ENCODE data around the gene IGLL5. TPM values are rescaled to one million over a fixed set of nuclear protein-coding genes. Genes with fewer than 3 reads are reported as not detected.

The IGLL5 gene
- total and polyA plus RNA-seq, 4 experiments from 2014 or later = 0.26 to 3.6 TPM; not detected in 2

DNA sequence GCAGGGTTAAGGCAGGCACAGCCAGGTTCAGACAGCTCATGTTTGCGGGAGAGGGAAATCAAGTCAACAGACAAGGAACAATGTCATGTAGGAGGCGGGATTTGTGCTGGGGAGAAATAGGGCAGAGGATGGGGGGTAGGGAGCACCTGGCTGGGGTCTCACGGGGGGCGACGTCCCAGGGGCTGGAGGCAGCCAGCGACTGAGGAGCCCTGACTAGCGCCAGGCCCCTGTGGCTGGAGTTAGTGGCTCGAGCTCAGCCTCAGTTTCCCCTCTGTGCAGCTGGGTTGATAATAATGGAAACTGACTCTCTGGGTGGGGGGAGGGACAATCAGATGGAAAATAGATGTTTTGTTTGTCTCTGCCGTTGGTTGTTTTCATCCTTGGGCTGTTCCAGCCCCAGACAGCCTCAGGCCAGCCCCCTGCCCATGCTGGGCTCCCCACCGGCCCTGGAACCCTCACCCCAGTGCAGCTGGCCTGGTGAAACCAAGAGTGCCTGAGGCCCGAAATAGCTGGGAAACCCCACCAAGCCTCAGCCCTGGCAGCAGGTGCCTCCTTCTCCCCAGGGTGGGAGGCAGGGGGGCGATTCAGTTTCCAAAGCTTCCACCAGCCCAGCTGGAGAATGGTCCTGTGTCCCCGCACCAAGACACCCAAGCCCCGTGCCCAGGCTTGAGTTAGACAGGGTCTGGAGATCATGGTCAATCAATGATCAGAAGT, 44.1 kb downstream of the IGLL5 start:
- ChIA-PET POLR2A (ENCODE audit: partially characterized antibody) (no interaction called here), CTCF (ENCODE audit: partially characterized antibody) (interaction anchor here (0.6 to 1.7 kb wide), 4 partner anchors 10 to 241 kb away, joined by 3 to 5 read pairs (median 4); no protein-coding TSS in a partner anchor)
- intact Hi-C loops (cut with micrococcal nuclease) = no loop called here
- Mint-ChIP-seq H3K36me3 (no peaks in the 10 kb centered on the region), H3K27ac (no peak overlapping the region), H3K9me3 (no peaks in the 10 kb centered on the region), H3K4me1 (peaks cover 10 to 33% (median 21%) of the 10 kb centered on the region in 4 donors), H3K27me3 (no peaks in the 10 kb centered on the region), H3K4me3 (no peak overlapping the region)
- Histone ChIP-seq H3K9me3 (ENCODE audit: control insufficient read depth in 1 of 2, low read length in 2 of 2) (no peaks in the 10 kb centered on the region), H3K4me3 (ENCODE audit: low read length in 2 of 2) (no peak overlapping the region), H3K36me3 (ENCODE audit: insufficient read depth, low read length) (no peaks in the 10 kb centered on the region), H3K27me3 (ENCODE audit: insufficient read depth, low read length) (no peaks in the 10 kb centered on the region), H3K27ac (ENCODE audit: low read depth, low read length) (no peak overlapping the region), H3K4me1 (ENCODE audit: insufficient read depth, low read length) (peaks cover 12% of the 10 kb centered on the region)
- no peak for DNase-seq

DNA sequence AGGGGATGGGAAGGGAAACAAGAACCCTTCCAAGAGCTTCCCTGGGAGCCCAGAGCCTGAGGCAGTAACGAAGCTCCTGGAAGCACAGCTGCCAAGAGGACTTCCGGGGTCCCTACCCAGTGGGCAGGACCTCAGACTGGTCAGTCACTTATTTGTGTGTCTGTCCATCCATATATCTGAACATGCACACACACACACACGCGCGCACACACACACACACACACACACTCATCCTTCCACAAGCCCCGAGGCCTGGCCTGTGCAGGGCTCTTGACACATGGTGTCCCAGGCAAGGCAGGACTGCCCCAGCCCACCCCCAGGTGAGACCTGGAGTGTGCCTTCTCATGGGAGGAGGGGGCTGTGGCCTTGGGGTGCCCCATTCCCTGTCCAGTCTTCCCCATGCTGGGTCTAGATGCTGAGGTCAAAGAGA, 44.9 kb downstream of the IGLL5 start:
- POLR2A ChIA-PET (ENCODE audit: partially characterized antibody) = no interaction called here
- Mint-ChIP-seq H3K36me3 (no peaks in the 10 kb centered on the region), H3K4me1 (peaks cover 8 to 27% (median 17%) of the 10 kb centered on the region in 4 donors), H3K27me3 (no peaks in the 10 kb centered on the region), H3K9me3 (no peaks in the 10 kb centered on the region), H3K4me3 (no peak overlapping the region), H3K27ac (no peak overlapping the region)
- no peak for DNase-seq
- Histone ChIP-seq H3K9me3 (ENCODE audit: control insufficient read depth in 1 of 2, low read length in 2 of 2) (no peaks in the 10 kb centered on the region), H3K4me3 (ENCODE audit: low read length in 2 of 2) (no peak overlapping the region), H3K27ac (ENCODE audit: low read depth, low read length) (no peak overlapping the region), H3K4me1 (ENCODE audit: insufficient read depth, low read length) (peaks cover 12% of the 10 kb centered on the region), H3K27me3 (ENCODE audit: insufficient read depth, low read length) (no peaks in the 10 kb centered on the region), H3K36me3 (ENCODE audit: insufficient read depth, low read length) (no peaks in the 10 kb centered on the region)
- CTCF ChIA-PET (ENCODE audit: partially characterized antibody) = interaction anchor here (1.0 to 1.7 kb wide), 4 partner anchors 9 to 196 kb away, joined by 3 to 5 read pairs (median 4); no protein-coding TSS in a partner anchor
- intact Hi-C loops (cut with micrococcal nuclease) = no loop called here

GRCh38 chr22:22933100-22933806, 45.6 kb downstream of the IGLL5 start:
- ChIA-PET CTCF (ENCODE audit: partially characterized antibody) (interaction anchor here (0.7 to 1.1 kb wide), 3 partner anchors 22 to 195 kb away, joined by 3 to 4 read pairs (median 3); no protein-coding TSS in a partner anchor), POLR2A (ENCODE audit: partially characterized antibody) (no interaction called here)
- DNase-seq = no peak
- intact Hi-C loops (cut with micrococcal nuclease) = no loop called here
- Mint-ChIP-seq H3K36me3 (no peaks in the 10 kb centered on the region), H3K27ac (no peak overlapping the region), H3K4me1 (peaks cover 7 to 20% (median 13%) of the 10 kb centered on the region in 4 donors), H3K9me3 (no peaks in the 10 kb centered on the region), H3K27me3 (no peaks in the 10 kb centered on the region), H3K4me3 (no peak overlapping the region)
- peaks cover 10% of the 10 kb centered on the region for H3K4me1 ChIP-seq (ENCODE audit: insufficient read depth, low read length)
- H3K9me3 ChIP-seq (ENCODE audit: control insufficient read depth in 1 of 2, low read length in 2 of 2) = no peaks in the 10 kb centered on the region
- H3K36me3 ChIP-seq (ENCODE audit: insufficient read depth, low read length) = no peaks in the 10 kb centered on the region
- H3K4me3 ChIP-seq (ENCODE audit: low read length in 2 of 2) = no peak overlapping the region
- no peak overlapping the region for H3K27ac ChIP-seq (ENCODE audit: low read depth, low read length)
- no peaks in the 10 kb centered on the region for H3K27me3 ChIP-seq (ENCODE audit: insufficient read depth, low read length)

DNA sequence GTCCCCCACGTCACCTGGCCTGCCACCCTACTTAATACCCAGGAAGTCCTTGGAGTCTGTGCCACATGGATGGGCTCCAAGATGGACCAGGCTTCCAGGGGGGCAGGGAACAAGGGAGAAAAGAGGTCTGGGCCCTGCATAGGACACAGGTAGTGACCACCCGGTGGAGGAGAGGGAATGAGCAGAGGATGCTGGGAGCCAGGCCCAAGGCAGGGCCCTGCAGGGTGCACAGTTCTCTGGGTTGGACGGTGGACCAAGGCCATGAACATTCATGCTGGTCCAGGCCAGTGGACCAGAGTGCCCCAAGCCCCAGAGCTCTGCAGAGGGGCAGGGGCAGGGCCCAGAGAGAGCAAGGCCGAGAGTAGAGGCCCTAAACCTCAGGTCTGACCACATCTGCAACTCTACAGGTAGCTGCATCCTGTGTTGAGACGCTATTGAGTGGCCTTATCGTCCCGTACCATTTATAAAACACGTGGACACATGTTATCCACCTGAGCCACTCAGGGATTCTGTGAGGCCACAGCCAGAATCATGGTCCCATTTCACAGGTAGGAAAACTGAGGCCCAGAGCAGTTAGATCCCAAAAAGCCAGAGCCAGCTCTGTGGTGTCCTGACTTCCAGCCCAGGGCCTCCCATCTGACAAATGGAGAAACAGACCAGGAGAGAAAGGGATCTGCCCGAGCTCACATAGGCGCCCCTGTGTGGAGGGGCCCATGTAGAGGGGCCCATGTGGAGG, 46.4 kb downstream of the IGLL5 start:
- Histone ChIP-seq H3K9me3 (ENCODE audit: control insufficient read depth in 1 of 2, low read length in 2 of 2) (no peaks in the 10 kb centered on the region), H3K27me3 (ENCODE audit: insufficient read depth, low read length) (no peaks in the 10 kb centered on the region), H3K27ac (ENCODE audit: low read depth, low read length) (no peak overlapping the region), H3K36me3 (ENCODE audit: insufficient read depth, low read length) (no peaks in the 10 kb centered on the region), H3K4me3 (ENCODE audit: low read length in 2 of 2) (no peak overlapping the region), H3K4me1 (ENCODE audit: insufficient read depth, low read length) (peaks cover 3% of the 10 kb centered on the region)
- no peaks in the 10 kb centered on the region for H3K36me3 Mint-ChIP-seq
- no peak overlapping the region for H3K27ac Mint-ChIP-seq
- intact Hi-C loops (cut with micrococcal nuclease) = no loop called here
- no peaks in the 10 kb centered on the region for H3K27me3 Mint-ChIP-seq
- no peaks in the 10 kb centered on the region for H3K9me3 Mint-ChIP-seq
- no peak overlapping the region for H3K4me3 Mint-ChIP-seq
- no peak for DNase-seq
- peaks cover 2 to 13% (median 6%) of the 10 kb centered on the region in 4 donors for H3K4me1 Mint-ChIP-seq
- CTCF ChIA-PET (ENCODE audit: partially characterized antibody) = interaction anchor here (1.1 kb wide), 1 partner anchor 23 kb away, joined by 4 read pairs; no protein-coding TSS in a partner anchor
- POLR2A ChIA-PET (ENCODE audit: partially characterized antibody) = no interaction called here

GRCh38 chr22:22934543-22935055, 47.0 kb downstream of the IGLL5 start:
- Mint-ChIP-seq H3K4me1 (peaks cover 0 to 7% (median under 1%) of the 10 kb centered on the region in 4 donors), H3K27ac (no peak overlapping the region), H3K4me3 (no peak overlapping the region), H3K36me3 (no peaks in the 10 kb centered on the region), H3K9me3 (no peaks in the 10 kb centered on the region), H3K27me3 (no peaks in the 10 kb centered on the region)
- Histone ChIP-seq H3K36me3 (ENCODE audit: insufficient read depth, low read length) (no peaks in the 10 kb centered on the region), H3K27me3 (ENCODE audit: insufficient read depth, low read length) (no peaks in the 10 kb centered on the region), H3K4me3 (ENCODE audit: low read length in 2 of 2) (no peak overlapping the region), H3K27ac (ENCODE audit: low read depth, low read length) (no peak overlapping the region), H3K4me1 (ENCODE audit: insufficient read depth, low read length) (no peaks in the 10 kb centered on the region), H3K9me3 (ENCODE audit: control insufficient read depth in 1 of 2, low read length in 2 of 2) (no peaks in the 10 kb centered on the region)
- ChIA-PET POLR2A (ENCODE audit: partially characterized antibody) (no interaction called here), CTCF (ENCODE audit: partially characterized antibody) (no interaction called here)
- no peak for DNase-seq
- intact Hi-C loops (cut with micrococcal nuclease) = no loop called here

- Histone ChIP-seq H3K36me3 (ENCODE audit: insufficient read depth, low read length) (no peaks in the 10 kb centered on the region), H3K27me3 (ENCODE audit: insufficient read depth, low read length) (no peaks in the 10 kb centered on the region), H3K9me3 (ENCODE audit: control insufficient read depth in 1 of 2, low read length in 2 of 2) (no peaks in the 10 kb centered on the region), H3K27ac (ENCODE audit: low read depth, low read length) (no peak overlapping the region), H3K4me1 (ENCODE audit: insufficient read depth, low read length) (no peaks in the 10 kb centered on the region), H3K4me3 (ENCODE audit: low read length in 2 of 2) (no peak overlapping the region)
- ChIA-PET POLR2A (ENCODE audit: partially characterized antibody) (no interaction called here), CTCF (ENCODE audit: partially characterized antibody) (no interaction called here)
- H3K27ac Mint-ChIP-seq = no peak overlapping the region
- no peak for DNase-seq
- H3K4me3 Mint-ChIP-seq = no peak overlapping the region
- H3K9me3 Mint-ChIP-seq = no peaks in the 10 kb centered on the region
- no peaks in the 10 kb centered on the region for H3K36me3 Mint-ChIP-seq
- intact Hi-C loops (cut with micrococcal nuclease) = no loop called here
- peaks cover 0 to 3% (median 0%) of the 10 kb centered on the region in 4 donors for H3K4me1 Mint-ChIP-seq
- H3K27me3 Mint-ChIP-seq = no peaks in the 10 kb centered on the region
Measured at GRCh38 chr22:22935056-22935545, 47.5 kb downstream of the IGLL5 start.

All from CD4-positive, alpha-beta memory T cell (primary cell).